OCI-LY3 (cell line): Measurements from ENCODE around the gene SLC7A7.
"Not testable (repeated sequence)": the region's sequence is repeated elsewhere in the genome, so short reads cannot be mapped to it uniquely, and the experiment has no call there.

Experiments
- H2AFZ ChIP-seq: fragments of 200-600, 300-600 bp; shearing (Covaris generic); 2 replicates; pipeline ENCODE4 v1.6.0; 2014; ENCODE audit warnings: antibody characterized with exemption, low read depth, low read length
- H3K27ac ChIP-seq: fragments of 200-600, 300-600 bp; sonication (generic); 2 replicates; pipeline ENCODE4 v1.5.1; 2014; ENCODE audit warnings: mild to moderate bottlenecking, low read length, moderate library complexity, mixed read lengths
- H3K27me3 ChIP-seq: fragments of 200-600, 300-600 bp; sonication (generic); 2 replicates; pipeline ENCODE4 v1.6.1; 2014; ENCODE audit warnings: low read depth, low read length, mixed read lengths
- H3K36me3 ChIP-seq: fragments of 200-600, 300-600 bp; sonication (generic); replicated peaks from 2 replicates; pipeline ENCODE3; 2014; ENCODE audit warnings: low read depth, low read length, mixed read lengths
- H3K4me1 ChIP-seq: fragments of 300-600, 200-600 bp; sonication (generic); 2 replicates; pipeline ENCODE4 v1.6.1; 2014; ENCODE audit warnings: low read length, mixed read lengths
- H3K4me2 ChIP-seq: fragments of 200-600, 300-600 bp; sonication (generic); 2 replicates; pipeline ENCODE4 v1.6.1; 2014; ENCODE audit warnings: low read length, mixed read lengths
- H3K4me3 ChIP-seq: fragments of 300-600, 200-600 bp; sonication (generic); 2 replicates; pipeline ENCODE4 v1.5.1; 2014; ENCODE audit warnings: antibody characterized with exemption, mild to moderate bottlenecking, low read length, moderate library complexity
- H3K79me2 ChIP-seq: fragments of 300-600, 200-600 bp; shearing (Covaris generic); 2 replicates; pipeline ENCODE4 v1.6.1; 2014; ENCODE audit warnings: mild to moderate bottlenecking, low read length, mixed read lengths
- H3K9ac ChIP-seq: fragments of 300-600, 200-600 bp; shearing (Covaris generic); 2 replicates; pipeline ENCODE4 v1.6.0; 2014; ENCODE audit warnings: mild to moderate bottlenecking, low read length, moderate library complexity
- H3K9me3 ChIP-seq: fragments of 200-600, 300-600 bp; shearing (Covaris generic); 2 replicates; pipeline ENCODE4 v1.6.1; 2014; ENCODE audit warnings: low read length, mixed read lengths; ENCODE audit not compliant: insufficient read depth
- H4K20me1 ChIP-seq: fragments of 200-600, 300-600 bp; sonication (generic); 2 replicates; pipeline ENCODE4 v1.6.1; 2016; ENCODE audit warnings: low read length, mixed read lengths; ENCODE audit not compliant: insufficient read depth
- CTCF ChIP-seq: fragments of 200-600, 300-600 bp; sonication (generic); IDR thresholded peaks from 2 replicates; pipeline ENCODE4 v1.5.1; 2014; ENCODE audit warnings: antibody characterized with exemption, low read length, low read depth
- EZH2phosphoT487 ChIP-seq: fragments of 200-600 bp; shearing (Covaris generic); IDR thresholded peaks from 2 replicates; pipeline ENCODE4 v1.6.1; 2018; ENCODE audit warnings: antibody characterized with exemption, mixed run types, low read depth

The SLC7A7 gene

GRCh38 chr14:22764382-22764781 is 50.9 kb downstream of the SLC7A7 start:
- H4K20me1 ChIP-seq, result no peaks in the 10 kb centered on the region
- H3K9ac ChIP-seq, result no peak overlapping the region
- H3K79me2 ChIP-seq, result peaks cover 31% of the 10 kb centered on the region
- no peak overlapping the region for H3K4me3 ChIP-seq
- H3K4me1 ChIP-seq, result peaks cover 14% of the 10 kb centered on the region
- no peak overlapping the region for H2AFZ ChIP-seq
- H3K9me3 ChIP-seq, result no peaks in the 10 kb centered on the region
- H3K27me3 ChIP-seq, result no peaks in the 10 kb centered on the region
- no peak overlapping the region for H3K27ac ChIP-seq
- peaks cover 13% of the 10 kb centered on the region for H3K36me3 ChIP-seq
- TF ChIP-seq EZH2phosphoT487 (no peak), CTCF (no peak)
- H3K4me2 ChIP-seq, result no peak overlapping the region

GRCh38 chr14:22761734-22762133 is 53.5 kb downstream of the SLC7A7 start:
- H3K27me3 ChIP-seq, result no peaks in the 10 kb centered on the region
- no peaks in the 10 kb centered on the region for H3K9me3 ChIP-seq
- H3K27ac ChIP-seq, result no peak overlapping the region
- no peak overlapping the region for H3K4me3 ChIP-seq
- no peaks in the 10 kb centered on the region for H3K36me3 ChIP-seq
- no peak overlapping the region for H2AFZ ChIP-seq
- no peaks in the 10 kb centered on the region for H4K20me1 ChIP-seq
- no peak for TF ChIP-seq EZH2phosphoT487
- no peak for TF ChIP-seq CTCF
- H3K4me2 ChIP-seq, result no peak overlapping the region
- H3K9ac ChIP-seq, result no peak overlapping the region
- peaks cover 8% of the 10 kb centered on the region for H3K79me2 ChIP-seq
- H3K4me1 ChIP-seq, result peaks cover 4% of the 10 kb centered on the region

GRCh38 chr14:22757972-22758650 is 57.1 kb downstream of the SLC7A7 start:
- H2AFZ ChIP-seq, H3K4me3 ChIP-seq, H4K20me1 ChIP-seq, H3K27me3 ChIP-seq, H3K27ac ChIP-seq, H3K36me3 ChIP-seq, H3K4me1 ChIP-seq, H3K79me2 ChIP-seq, H3K9me3 ChIP-seq, H3K9ac ChIP-seq, H3K4me2 ChIP-seq: not testable (repeated sequence)

- no peaks in the 10 kb centered on the region for H3K9me3 ChIP-seq
- no peak for TF ChIP-seq CTCF
- no peak for TF ChIP-seq EZH2phosphoT487
Measured at GRCh38 chr14:22753586-22753985, 61.6 kb downstream of the SLC7A7 start.

More at GRCh38 chr14:22753586-22753985, 61.6 kb downstream of the SLC7A7 start:
- H3K36me3 ChIP-seq, result no peaks in the 10 kb centered on the region
- no peaks in the 10 kb centered on the region for H3K27me3 ChIP-seq
- H4K20me1 ChIP-seq, result no peaks in the 10 kb centered on the region
- H2AFZ ChIP-seq, result peak overlapping the region; percentile 62; the same call in 1 of the 2 replicates
- peaks cover 23% of the 10 kb centered on the region for H3K4me1 ChIP-seq
- peak overlapping the region; percentile 58 for H3K4me2 ChIP-seq
- H3K79me2 ChIP-seq, result no peaks in the 10 kb centered on the region
- peak overlapping the region; percentile 35 for H3K4me3 ChIP-seq
- H3K9ac ChIP-seq, result peak overlapping the region; percentile 30; the same call in 1 of the 2 replicates
- peak overlapping the region; percentile 10; the same call in 1 of the 2 replicates for H3K27ac ChIP-seq
